ENCODE measurements around the gene MDFI. TPM values are rescaled to one million over a fixed set of nuclear protein-coding genes. Genes with fewer than 3 reads are reported as not detected.

MDFI gene
- total and polyA plus RNA-seq, 3 donors from 2014 or later = 12.9 to 16.0 (median 15.1) TPM

DNA sequence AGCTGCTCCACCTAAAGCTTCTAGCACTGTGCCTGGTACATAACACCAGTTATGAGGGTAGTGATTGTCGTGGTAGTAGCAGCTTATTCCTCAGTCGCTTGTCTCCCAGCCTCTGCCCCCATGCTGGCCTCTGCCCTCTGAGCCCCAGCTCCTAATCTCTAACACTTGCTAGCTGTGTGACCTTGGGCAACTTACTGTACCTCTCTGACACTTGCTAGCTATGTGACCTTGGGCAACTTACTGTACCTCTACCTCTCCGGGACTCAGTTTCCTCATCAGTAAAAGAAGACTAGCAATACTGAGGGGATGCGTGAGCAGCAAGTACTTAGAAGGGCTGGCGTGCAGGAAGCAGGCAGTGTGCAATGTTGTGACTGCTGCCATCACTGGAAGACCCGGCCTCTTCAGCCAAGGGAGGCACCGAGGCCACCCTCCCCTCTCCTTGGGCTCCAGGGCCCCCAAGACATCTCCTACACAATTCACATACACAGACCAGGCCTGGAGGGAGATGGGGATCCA lies 9.9 kb downstream of the MDFI start:
- no peaks in the 10 kb centered on the region for H3K36me3 ChIP-seq (ENCODE audit: low read depth, missing control alignments)
- H3K9me3 ChIP-seq = no peaks in the 10 kb centered on the region
- no peaks in the 10 kb centered on the region for H3K27me3 ChIP-seq
- H3K27ac ChIP-seq = no peak overlapping the region
- no peak for DNase-seq
- TF ChIP-seq, protein P1, sequence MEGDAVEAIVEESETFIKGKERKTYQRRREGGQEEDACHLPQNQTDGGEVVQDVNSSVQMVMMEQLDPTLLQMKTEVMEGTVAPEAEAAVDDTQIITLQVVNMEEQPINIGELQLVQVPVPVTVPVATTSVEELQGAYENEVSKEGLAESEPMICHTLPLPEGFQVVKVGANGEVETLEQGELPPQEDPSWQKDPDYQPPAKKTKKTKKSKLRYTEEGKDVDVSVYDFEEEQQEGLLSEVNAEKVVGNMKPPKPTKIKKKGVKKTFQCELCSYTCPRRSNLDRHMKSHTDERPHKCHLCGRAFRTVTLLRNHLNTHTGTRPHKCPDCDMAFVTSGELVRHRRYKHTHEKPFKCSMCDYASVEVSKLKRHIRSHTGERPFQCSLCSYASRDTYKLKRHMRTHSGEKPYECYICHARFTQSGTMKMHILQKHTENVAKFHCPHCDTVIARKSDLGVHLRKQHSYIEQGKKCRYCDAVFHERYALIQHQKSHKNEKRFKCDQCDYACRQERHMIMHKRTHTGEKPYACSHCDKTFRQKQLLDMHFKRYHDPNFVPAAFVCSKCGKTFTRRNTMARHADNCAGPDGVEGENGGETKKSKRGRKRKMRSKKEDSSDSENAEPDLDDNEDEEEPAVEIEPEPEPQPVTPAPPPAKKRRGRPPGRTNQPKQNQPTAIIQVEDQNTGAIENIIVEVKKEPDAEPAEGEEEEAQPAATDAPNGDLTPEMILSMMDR (IDR thresholded peaks at IDR 0.05) = no peak
- no peak for TF ChIP-seq POLR2A (IDR thresholded peaks at IDR 0.05)
- intact Hi-C loops (cut with DNase I; ENCODE audit: low total_unique reads) = no loop called here
- WGBS, 2 donors = 70 to 91% methylated on average over 4 to 7 of the region's 7 CpGs
- no peak overlapping the region for H3K4me3 ChIP-seq
- no peaks in the 10 kb centered on the region for H3K4me1 ChIP-seq

DNA sequence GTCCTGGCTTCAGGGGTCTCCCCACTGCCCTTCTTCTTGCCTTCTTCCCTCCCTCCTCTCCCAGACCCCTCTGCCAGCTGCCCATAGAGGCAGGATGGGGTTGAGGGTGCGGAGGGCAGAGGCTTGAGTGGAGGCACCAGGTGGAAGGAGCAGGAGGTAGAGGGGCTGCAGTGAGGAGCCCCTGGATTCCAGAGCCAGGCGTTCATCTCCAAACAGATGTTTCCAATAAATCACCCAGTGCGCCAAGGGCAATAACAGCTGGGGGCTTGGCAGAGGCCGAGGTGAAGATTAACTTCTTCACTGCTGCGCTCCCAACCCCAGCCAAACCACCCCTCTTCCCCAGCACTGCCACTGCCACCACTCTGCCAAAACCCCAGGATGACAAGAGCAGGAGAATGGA lies 10.7 kb downstream of the MDFI start:
- Histone ChIP-seq H3K4me1 (no peaks in the 10 kb centered on the region), H3K36me3 (ENCODE audit: low read depth, missing control alignments) (no peaks in the 10 kb centered on the region), H3K9me3 (no peaks in the 10 kb centered on the region), H3K4me3 (no peak overlapping the region), H3K27ac (no peak overlapping the region), H3K27me3 (no peaks in the 10 kb centered on the region)
- intact Hi-C loops (cut with DNase I; ENCODE audit: low total_unique reads) = no loop called here
- WGBS, 2 donors = 68 to 75% methylated on average over 5 of the region's 5 CpGs
- TF ChIP-seq, protein P1 (IDR thresholded peaks at IDR 0.05) = no peak
- no peak for TF ChIP-seq POLR2A (IDR thresholded peaks at IDR 0.05)
- no peak for DNase-seq

DNA sequence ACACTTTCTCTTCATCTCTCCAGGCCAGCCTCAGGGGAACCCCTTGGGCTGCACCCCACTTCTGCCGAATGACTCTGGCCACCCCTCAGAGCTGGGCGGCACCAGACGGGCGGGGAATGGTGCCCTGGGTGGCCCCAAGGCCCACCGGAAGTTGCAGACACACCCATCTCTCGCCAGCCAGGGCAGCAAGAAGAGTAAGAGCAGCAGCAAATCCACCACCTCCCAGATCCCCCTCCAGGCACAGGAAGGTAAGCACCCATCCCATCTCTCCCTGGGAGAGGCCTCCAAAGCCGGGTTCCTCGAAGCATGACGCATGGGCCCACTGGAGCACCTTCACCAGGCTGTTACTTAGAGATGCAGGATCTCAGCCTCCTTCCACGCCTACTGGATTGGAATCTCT lies 11.3 kb downstream of the MDFI start:
- H3K27me3 ChIP-seq = no peaks in the 10 kb centered on the region
- H3K27ac ChIP-seq = no peak overlapping the region
- intact Hi-C loops (cut with DNase I; ENCODE audit: low total_unique reads) = no loop called here
- TF ChIP-seq POLR2A (IDR thresholded peaks at IDR 0.05) = no peak
- TF ChIP-seq, protein P1 (IDR thresholded peaks at IDR 0.05) = no peak
- H3K36me3 ChIP-seq (ENCODE audit: low read depth, missing control alignments) = no peaks in the 10 kb centered on the region
- WGBS, 2 donors = 84 to 86% methylated on average over 8 to 10 of the region's 10 CpGs
- DNase-seq = no peak
- no peaks in the 10 kb centered on the region for H3K4me1 ChIP-seq
- no peak overlapping the region for H3K4me3 ChIP-seq
- no peaks in the 10 kb centered on the region for H3K9me3 ChIP-seq

DNA sequence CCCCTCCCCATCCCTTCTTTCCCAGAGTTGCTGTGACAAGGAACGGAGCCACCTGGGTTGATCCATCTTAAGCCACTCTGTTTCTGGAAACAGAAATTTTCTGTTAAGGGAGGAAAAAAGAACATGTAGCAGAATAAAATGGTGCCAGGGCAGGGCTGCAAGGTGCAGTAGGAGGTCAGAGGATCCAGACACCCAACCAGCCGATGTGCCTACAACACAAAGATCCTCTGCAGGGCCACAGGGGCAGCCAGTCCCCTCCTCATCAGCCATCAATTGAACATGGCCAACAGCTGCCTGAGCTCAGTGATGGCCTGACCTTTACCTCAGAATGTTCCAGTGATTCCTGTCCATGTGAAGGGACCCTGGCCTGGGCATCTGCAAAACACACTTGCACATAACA lies 11.9 kb downstream of the MDFI start:
- no peak for TF ChIP-seq POLR2A (IDR thresholded peaks at IDR 0.05)
- TF ChIP-seq, protein P1 (IDR thresholded peaks at IDR 0.05) = no peak
- no peaks in the 10 kb centered on the region for H3K4me1 ChIP-seq
- H3K36me3 ChIP-seq (ENCODE audit: low read depth, missing control alignments) = no peaks in the 10 kb centered on the region
- 68 to 95% methylated on average over 2 of the region's 2 CpGs for WGBS, 2 donors
- H3K27me3 ChIP-seq = no peaks in the 10 kb centered on the region
- intact Hi-C loops (cut with DNase I; ENCODE audit: low total_unique reads) = no loop called here
- DNase-seq = no peak
- H3K27ac ChIP-seq = no peak overlapping the region
- H3K4me3 ChIP-seq = no peak overlapping the region
- H3K9me3 ChIP-seq = no peaks in the 10 kb centered on the region

DNA sequence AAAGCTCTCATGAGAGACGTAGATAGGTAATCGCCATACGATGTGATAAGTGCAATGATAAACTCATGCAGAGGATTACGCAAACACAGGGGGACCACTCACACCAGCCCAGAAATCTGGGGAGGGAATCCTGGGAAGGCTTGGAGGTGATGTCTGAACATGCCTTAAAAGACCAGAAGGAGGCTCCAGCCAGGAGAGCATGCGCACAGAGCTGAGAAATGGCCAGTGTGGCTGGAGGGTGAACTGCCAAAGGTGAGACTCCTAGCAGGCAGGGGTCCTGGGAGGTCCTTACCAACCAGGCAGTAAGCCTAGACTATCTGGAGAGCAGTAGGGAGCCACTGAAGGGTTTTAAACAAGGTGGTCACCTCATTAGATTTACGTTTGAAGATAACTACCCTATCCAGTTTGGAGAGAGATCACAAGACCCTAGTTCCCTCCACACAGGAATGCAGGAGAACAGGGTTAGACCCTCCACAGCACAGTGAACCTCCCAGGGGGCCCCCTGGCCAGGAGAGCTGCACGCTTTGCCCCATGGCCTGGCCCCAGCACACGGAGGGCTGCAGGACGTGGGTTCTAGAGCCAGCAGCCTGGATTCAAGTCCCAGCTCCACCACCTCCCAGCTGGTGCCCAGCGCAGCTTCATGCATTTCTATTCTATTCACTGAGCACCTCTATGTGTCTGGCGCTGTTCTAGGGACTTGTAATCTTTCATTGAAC lies 13.1 kb downstream of the MDFI start:
- DNase-seq = no peak
- H3K4me3 ChIP-seq = no peak overlapping the region
- TF ChIP-seq POLR2A (IDR thresholded peaks at IDR 0.05) = no peak
- TF ChIP-seq, protein P1 (IDR thresholded peaks at IDR 0.05) = no peak
- H3K9me3 ChIP-seq = no peaks in the 10 kb centered on the region
- H3K27me3 ChIP-seq = no peaks in the 10 kb centered on the region
- intact Hi-C loops (cut with DNase I; ENCODE audit: low total_unique reads) = no loop called here
- no peak overlapping the region for H3K27ac ChIP-seq
- 83 to 91% methylated on average over 11 of the region's 11 CpGs for WGBS, 2 donors
- no peaks in the 10 kb centered on the region for H3K36me3 ChIP-seq (ENCODE audit: low read depth, missing control alignments)
- H3K4me1 ChIP-seq = no peaks in the 10 kb centered on the region

Measured in testis (tissue), 3 donors.